ACHN (cell line): ENCODE measurements around the gene FAM20A.

Experiments
- DNase-seq: peaks from one replicate; pipeline ENCODE4 v3.0.0-alpha.2; 2015
- in situ Hi-C: cut with HindIII; loops from 2 replicates; pipeline ENCODE4 v1.10.0; 2017; ENCODE audit warnings: low sequenced_read_pairs, low pct_ligation_motif_present, low pct_unique_long_range_greater_than_20kb

FAM20A gene

DNA sequence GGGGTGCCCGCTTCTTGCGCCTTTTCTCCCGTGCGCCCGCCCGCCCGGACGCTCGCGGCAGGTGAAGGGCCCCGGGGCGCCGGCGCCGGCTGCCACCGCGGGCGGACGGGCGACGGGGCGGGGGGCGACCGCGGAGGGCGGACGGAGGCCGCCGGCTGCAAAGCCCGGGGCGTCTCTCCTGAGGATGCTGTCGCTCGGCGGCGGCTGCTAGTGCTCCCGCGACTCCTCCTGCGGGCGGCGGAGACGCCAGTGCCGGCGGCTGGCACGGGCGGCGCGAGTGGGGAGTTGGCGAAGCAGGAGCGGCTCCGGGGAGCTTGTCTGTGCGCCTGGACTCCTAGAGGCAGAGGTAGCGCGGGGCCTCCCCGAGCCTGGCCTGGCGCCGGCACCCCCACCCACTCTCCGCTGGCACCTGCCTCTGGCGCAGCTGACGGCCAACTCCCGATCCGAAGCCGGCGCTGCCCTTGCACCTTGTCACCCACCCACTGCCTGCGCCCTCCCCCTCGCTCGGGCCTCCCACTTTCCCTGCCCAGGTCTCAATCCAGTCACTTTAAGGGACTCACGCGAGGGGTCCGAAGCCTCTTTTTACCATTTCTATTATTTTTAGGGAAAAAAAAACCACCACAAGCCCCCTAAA, at the start of gene FAM20A:
TSS of gene FAM20A (minus strand) at position 437 of the 634 bp plus-strand sequence. CDS start 701 bp downstream, outside the sequence.
- no peak for DNase-seq
- in situ Hi-C loops, result no loop called here

DNA sequence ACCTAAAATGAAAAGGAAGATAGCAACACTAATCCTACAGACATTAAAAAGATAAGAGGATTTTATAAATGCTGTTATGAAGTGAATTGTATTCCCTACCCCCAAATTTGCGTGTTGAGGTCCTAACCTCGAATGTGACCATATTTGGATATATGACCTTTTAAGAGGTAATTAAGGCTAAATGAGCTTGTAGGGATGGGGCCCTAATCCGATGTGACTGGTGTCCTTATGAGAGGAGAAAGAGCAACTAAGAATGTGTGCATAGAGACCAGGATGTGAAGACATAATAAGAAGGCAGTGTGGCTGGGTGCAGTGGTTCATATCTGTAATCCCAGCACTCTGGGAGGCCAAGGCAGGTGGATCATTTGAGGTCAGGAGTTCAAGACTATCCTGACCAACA, 48.2 kb upstream of the FAM20A start:
- in situ Hi-C loops, result no loop called here

DNA sequence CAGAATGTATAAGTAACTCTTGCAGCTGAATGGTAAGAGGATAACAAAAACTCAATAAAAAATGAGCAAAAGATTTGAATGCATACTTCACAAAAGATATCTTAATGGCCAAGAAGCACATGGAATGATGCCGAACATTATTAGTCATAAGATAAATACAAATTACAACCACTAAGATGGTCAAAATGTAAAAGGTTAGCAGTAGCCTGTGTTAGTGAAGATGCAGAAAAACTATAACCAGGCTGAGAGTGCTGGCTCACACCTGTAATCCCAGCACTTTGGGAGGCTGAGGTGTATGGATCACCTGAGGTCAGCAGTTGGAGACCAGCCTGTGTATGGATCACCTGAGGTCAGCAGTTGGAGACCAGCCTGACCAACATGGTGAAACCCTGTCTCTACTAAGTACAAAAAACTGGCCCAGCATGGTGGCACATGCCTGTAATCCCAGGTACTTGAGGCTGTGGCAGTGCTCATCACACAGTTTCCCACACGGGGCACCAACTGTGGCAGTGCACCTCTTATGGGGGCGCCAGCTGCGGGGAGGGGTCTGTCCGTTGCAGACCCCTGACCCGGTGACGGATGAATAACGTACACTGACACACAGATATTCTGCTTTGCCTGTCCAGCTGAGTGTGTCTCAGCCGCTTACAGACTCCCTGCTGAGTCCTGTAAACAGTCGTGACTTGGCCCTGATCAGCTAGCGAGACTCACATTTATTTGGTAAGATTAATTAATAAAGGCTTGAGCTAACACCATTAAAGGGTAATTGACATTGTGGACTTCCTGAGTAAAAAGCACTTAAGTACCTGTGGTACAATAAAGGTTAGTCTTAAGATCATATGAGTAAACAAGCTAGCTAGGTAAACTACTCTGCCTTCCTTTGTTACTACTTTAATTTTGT, 45.7 kb upstream of the FAM20A start:
- no peak for DNase-seq
- in situ Hi-C loops, result no loop called here

More for the DNA sequence above, 48.2 kb upstream of the FAM20A start:
- no peak for DNase-seq

DNA sequence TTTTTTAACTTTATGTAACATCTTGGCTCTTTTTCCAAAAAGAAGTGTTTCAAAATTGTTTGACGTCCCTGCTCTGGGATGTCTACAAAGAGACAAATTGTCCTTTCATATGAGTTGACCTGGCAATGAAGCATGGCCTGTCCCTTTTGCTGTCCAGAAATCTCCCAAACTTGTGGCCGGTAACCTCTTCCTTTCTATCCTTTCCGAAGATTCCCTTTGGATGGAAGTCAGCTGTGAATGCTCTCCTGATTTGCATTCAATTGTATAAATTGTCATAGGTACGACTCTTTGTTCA, 40.9 kb upstream of the FAM20A start:
- in situ Hi-C loops, result no loop called here
- DNase-seq, result no peak

DNA sequence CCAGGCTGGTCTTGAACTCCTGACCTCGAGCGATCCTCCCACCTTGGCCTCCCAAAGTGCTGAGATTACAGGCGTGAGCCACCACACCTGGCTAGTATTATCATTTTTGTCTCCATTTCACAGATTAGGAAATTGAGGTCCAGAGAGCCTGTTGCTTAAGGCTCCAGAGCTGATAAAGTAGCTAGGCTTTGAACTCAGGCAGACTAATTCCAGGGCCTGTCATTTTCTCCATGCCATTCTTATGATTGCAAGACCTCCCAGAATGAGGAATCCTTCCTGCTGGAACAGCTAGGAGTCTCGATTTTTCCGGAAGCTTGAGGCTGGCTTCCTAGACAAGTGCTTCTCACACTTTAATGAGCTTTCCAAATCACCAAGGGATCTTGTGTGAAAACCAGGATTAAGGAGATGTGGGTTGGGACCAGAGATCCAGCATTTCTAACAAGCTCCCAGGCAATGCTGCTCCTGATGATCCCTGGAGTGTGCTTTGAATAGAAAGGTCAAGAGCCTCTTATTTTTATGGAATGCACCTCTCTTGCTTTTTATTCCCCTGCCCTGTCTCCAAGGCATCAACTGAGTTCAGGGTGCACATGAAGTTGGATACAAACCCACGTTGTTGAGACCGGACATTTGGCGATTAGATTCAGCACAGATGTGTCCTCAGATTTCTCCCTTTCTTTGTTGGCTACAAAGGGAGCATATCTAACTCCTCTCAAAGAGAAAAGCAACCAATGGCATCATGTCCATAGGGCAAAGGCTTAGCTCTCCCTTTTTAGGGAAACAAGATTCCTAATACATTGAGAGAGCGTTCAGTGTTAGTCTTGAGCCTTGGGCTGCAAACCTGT, 40.3 kb upstream of the FAM20A start:
- in situ Hi-C loops, result no loop called here
- DNase-seq, result no peak

DNA sequence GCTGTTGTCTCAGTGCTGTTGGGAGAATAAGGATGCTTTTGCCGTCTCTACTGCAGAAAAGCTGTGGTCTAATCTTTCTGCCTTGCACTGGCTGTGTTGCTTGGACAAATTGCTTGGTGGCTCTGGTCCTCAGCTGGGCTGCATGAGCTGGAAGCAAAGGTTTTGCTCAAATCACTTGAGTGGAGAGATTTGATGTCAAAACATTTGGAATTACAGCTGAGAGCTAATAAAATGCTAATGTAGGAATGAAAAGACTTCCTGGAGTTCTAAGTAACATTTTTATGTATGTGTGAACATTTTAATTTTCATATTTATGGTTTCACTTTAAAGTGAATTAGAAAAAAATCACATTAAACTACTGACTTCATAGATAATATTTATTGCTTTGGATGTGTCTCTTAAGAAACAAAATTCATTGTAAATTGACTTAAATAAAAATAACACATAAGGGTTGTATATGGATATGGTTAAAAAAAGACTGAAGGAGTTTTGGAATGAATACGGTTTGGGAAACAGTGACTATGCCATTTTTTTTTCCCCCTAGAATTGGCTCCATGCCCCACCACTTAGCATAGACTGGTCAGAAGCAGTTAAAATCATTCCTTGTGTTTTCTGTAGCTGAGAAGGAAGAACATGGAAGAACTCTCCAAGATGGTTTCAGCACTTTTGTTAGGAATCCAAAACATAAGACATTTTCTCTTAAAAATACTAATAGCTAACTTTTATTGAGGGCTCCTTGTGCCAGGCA, 39.2 kb upstream of the FAM20A start:
- in situ Hi-C loops, result no loop called here
- DNase-seq, result no peak

DNA sequence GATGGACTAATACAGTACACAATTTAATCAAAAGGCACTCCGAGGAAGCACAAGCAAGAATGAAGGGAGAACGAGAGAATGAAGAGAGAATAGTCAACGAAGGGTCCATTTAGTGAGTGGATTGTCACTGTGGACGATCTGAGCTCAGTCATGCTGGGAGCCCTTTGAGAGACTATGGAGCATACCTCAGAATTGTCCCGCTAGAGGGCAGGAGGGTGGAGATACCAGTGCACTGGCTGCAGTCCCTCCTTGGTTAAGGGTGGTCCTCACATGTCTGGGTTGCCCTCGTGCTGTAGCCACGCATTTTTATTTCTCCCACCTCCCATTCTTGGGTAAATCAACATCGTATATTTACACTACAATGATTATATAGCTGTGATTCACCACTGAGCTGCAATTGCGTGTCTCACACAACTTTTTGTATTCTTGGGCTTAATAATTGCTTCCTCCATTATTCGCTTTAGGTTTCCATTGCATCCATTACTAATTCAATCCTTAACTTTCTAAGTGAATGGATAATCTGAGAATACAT, 33.2 kb upstream of the FAM20A start:
- DNase-seq, result no peak
- in situ Hi-C loops, result no loop called here

DNA sequence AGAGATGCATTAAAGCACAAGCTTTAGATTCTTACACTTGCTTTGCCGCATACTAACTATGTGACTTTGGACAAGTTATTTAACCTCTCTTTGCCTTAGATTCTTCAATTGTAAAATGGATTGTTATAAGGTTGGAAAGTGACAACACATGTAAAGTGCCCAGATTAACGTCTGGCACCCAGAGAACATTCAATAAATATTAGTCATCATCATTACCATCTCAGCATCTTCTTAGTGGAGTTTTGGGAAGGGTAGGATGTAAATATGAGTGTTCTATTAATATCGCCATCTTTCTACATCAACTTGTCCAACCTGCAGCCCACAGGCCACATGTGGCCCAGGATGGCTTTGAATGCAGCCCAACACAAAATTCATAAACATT, 27.4 kb upstream of the FAM20A start:
- in situ Hi-C loops, result no loop called here
- no peak for DNase-seq

DNA sequence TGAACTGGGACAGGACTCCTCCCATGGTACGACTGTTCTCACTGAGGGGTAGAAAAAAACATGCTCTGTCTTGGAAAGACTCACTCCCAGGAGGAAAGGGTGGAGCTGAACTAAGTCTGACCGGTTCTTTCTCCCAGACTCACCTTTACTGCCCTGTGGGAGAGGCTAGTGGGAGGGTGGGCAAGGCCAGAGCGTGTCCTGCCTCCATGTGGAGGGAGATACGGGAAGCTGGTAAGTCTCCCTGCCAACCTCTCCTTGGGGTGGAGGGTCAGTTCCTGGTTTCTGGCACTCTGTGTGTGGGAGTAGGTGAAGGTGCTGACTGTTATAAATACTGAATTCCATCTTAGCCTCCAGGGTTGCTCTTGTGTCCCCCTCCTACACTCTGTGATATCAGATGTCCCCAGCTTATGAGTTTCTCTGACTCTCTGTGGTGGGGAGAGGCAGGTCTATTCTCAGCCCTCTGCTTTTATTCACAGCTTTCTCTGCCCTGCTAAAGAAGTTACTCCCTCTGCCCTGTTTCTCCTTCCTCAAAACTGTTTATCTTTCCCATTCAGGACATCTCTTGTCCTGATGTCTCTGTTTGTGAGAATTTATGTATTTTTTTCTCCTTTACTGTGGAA, 26.9 kb upstream of the FAM20A start:
- DNase-seq, result no peak

DNA sequence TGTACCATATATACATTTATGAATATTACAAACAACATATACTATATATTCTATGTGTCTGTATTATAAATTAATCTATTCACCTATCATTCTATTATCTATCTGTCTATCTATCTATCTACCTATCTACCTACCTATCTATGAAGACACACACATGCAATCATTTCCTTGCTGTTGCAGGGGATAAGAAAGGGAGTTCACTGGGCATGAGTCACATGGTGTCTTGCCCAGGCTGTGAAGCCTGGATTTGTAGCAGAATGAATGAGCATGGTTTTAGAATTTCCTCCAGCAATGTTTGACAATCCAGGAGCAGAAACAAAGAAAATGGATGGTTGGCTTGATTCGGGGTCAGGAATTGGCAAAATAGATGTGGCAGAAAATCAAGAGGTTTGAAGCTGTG, 23.2 kb upstream of the FAM20A start:
- in situ Hi-C loops, result no loop called here
- no peak for DNase-seq

More for the DNA sequence above, 26.9 kb upstream of the FAM20A start:
- in situ Hi-C loops, result no loop called here

DNA sequence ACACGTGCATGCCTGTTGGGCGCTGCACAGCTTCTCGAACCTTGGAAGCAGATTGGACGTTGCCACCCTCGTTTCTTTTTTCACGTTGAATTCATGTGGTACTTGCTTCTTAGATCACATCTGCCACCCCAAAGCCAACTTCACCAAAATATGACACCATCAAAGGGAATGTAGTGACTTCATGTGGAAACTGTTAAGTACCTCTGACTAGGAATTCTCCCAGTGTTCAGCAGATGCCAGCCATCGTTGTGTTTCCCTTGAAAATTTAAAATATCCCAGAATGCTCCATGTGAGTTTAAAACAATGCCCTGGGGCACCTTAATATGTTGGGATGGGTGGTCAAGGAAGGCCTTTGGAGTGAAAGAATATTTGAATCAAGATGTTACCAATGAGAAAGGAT, 22.6 kb upstream of the FAM20A start:
- no peak for DNase-seq
- in situ Hi-C loops, result no loop called here

DNA sequence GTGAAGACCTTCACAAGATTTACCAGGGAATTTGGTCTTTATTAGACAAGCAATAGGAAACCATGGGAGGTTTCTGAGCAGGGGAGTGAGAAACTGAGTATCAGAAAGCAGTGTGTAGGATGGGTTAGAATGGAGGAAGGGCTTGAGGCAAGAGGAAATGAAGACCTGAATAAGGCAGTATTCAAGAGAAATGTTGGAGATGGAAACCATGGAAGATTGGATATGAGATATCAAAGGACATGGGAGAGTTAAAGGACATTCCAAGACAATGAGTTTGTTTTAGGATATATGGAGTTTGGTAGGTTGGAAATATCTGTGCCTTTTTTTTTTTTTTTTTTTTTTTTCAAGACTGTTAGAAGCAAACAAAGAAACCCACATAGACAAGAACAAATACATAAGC, 21.3 kb upstream of the FAM20A start:
- in situ Hi-C loops, result no loop called here
- DNase-seq, result no peak

DNA sequence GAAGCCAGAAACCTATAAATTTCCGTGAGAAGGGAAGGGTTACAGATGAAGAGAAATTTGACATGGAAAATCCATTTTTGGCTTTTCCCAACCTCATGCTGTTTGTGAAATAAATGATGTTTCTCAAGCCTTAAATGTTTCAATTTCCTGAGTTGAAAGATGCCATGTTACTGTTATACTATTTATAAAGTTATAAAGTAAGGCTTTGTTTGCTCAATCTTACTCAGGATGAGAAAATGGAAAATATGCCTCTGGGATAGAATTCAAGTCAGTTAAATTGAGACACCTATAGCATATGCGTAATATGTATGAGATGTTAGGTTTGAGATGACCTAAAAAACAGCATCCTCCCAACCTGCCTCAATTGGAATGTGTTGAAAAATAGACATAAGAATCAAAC, 19.9 kb upstream of the FAM20A start:
- in situ Hi-C loops, result no loop called here
- no peak for DNase-seq

DNA sequence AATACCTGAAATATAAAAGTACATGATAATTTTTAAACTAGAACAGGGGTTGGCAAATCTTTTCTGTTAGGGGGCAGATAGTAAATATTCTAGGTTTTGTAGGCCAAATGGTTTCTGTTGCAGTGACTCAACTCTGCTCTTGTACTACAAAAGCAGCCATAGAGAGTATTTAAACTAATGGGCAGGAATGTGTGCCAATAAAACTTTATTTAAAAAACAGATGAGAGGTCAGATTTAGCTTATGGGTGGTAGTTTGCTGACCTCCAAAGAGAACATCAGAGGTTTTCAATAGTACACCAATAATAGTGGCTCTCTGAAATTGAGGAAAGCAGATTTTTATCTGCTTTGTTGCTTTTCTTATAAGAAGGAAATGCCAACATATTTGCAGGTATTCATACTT, 15.2 kb upstream of the FAM20A start:
- DNase-seq, result no peak
- in situ Hi-C loops, result no loop called here

DNA sequence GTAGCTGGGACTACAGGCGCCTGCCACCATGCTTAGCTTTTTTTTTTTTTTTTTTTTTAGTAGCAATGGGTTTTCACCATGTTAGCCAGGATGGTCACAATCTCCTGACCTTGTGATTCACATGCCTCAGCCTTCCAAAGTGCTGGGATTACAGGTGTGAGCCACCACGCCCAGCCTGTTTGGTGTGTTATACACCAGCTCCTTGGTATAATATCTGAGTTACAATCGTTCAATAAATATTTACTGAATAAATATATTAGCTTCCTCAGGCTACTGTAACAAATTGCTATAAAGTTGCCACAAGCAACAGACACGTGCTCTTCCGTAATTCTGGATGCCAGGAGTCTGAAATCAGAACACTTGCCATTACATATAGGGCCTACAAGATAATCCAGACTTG, 13.6 kb upstream of the FAM20A start:
- DNase-seq, result no peak
- in situ Hi-C loops, result no loop called here

DNA sequence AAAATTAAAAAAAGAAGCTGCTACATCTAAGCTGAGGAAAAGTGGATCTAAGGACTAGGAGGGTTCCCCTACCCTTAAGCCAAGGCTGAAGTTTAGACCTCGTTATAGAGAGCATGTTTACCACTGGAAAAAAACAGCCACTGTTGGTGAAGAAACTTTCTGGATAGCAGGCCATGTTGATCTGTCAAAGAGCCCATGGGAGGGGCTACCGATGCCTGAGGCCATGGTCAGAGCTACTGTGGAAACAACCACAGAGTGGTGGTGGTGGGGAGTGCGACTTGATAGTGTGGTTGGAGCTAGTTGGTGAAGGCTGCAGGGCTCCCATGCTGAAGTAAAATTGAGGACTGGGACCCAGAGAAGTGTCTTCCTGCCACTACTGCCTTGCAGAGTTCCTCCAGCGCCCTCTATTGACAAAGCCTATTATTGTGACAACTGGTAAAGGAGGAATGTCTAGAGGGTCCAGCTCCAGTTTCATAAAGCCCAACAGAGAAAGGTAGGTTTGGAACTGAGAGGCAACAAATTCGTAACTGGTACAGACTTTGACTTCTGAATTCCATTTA, 12.7 kb upstream of the FAM20A start:
- in situ Hi-C loops, result no loop called here

DNA sequence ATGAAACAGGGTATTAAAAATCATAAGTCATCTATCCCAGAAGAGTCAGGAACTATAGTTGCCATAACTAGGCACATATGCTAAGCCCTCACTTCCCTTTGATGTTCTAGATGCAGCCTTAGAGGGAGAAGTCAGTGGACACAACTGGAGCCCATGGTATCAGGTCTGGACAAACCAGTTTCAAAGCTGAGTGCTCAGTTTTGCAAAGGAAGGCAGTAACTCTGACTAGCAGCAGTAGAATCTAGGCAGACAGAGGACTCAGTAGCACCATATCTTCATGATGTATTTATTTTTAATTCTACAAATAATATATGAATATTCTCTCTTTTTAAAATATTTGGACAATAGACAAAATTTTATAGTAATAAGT, 11.7 kb upstream of the FAM20A start:
- in situ Hi-C loops, result no loop called here

More for the DNA sequence above, 12.7 kb upstream of the FAM20A start:
- peak; percentile 65 for DNase-seq

More for the DNA sequence above, 11.7 kb upstream of the FAM20A start:
- no peak for DNase-seq
